GM23248 (cell line): ENCODE measurements around the gene LRMDA.

Source experiments
- EZH2 ChIP-seq: fragments of 200-600 bp; sonication (generic); IDR thresholded peaks from 2 replicates; pipeline ENCODE4 v1.6.1; 2018; ENCODE audit warnings: antibody characterized with exemption, mild to moderate bottlenecking; ENCODE audit not compliant: insufficient read depth, poor library complexity, severe bottlenecking
- EZH2phosphoT487 ChIP-seq: fragments of 200-600 bp; sonication (generic); IDR thresholded peaks from 2 replicates; pipeline ENCODE4 v1.6.1; 2018; ENCODE audit warnings: antibody characterized with exemption, moderate library complexity, mild to moderate bottlenecking, low read depth; ENCODE audit not compliant: insufficient read depth

GRCh38 chr10:75708060-75708459 lies 276.6 kb downstream of the LRMDA start:
- no peak for TF ChIP-seq EZH2phosphoT487
- TF ChIP-seq EZH2: no peak
